Muscle of leg (tissue), 11 donors: ENCODE measurements around the gene KIR3DL3. TPM values are rescaled to one million over a fixed set of nuclear protein-coding genes. Genes with fewer than 3 reads are reported as not detected.
"Not testable (repeated sequence)": the region's sequence is repeated elsewhere in the genome, so short reads cannot be mapped to it uniquely, and the experiment has no call there.

Source experiments
- DNase-seq: peaks from one replicate; pipeline ENCODE4 v3.0.0; 2013
- H3K27ac ChIP-seq: one replicate; pipeline ENCODE4 v1.5.1; 2013; ENCODE audit warnings: mild to moderate bottlenecking, low read length, control low read depth
- H3K27me3 ChIP-seq: one replicate; pipeline ENCODE4 v1.6.1; 2013; ENCODE audit warnings: low read length; ENCODE audit not compliant: control insufficient read depth, insufficient read depth
- H3K36me3 ChIP-seq: one replicate; pipeline ENCODE4 v1.6.1; 2013; ENCODE audit warnings: low read length; ENCODE audit not compliant: control insufficient read depth, insufficient read depth
- H3K4me1 ChIP-seq: one replicate; pipeline ENCODE4 v1.6.1; 2013; ENCODE audit warnings: low read length; ENCODE audit not compliant: control insufficient read depth, insufficient read depth
- H3K4me3 ChIP-seq: one replicate; pipeline ENCODE4 v1.5.1; 2013; ENCODE audit warnings: low read length, control low read depth
- H3K9me3 ChIP-seq: replicated peaks from 2 replicates; pipeline ENCODE4 v1.6.1; 2013; ENCODE audit warnings: low read depth, low read length; ENCODE audit not compliant: control insufficient read depth
- WGBS: methylation state at CpG from one replicate; pipeline ENCODE4 v1.1.5; 2013; ENCODE audit warnings: missing lambda C conversion rate; ENCODE audit not compliant: insufficient coverage; 5-methylcytosine and 5-hydroxymethylcytosine counted together
- polyA plus RNA-seq, 8 donors: library from polyadenylated mRNA; unstranded; fragments of 120-200 nt; gene quantifications; one replicate each; pipeline versions ENCODE4 v1.2.1 to v1.2.3, GENCODE V29; 2013; ENCODE audit warnings: inconsistent platforms in 1 of 8, low replicate concordance in 1 of 8; ENCODE audit not compliant: insufficient read length in 8 of 8, insufficient read depth in 1 of 8
- total RNA-seq: library from RNA; stranded (reverse); fragments of 120-200 nt; gene quantifications from one replicate; pipeline ENCODE4 v1.2.4, GENCODE V29; 2013

KIR3DL3 gene
- total and polyA plus RNA-seq, 9 donors, result not detected

DNA sequence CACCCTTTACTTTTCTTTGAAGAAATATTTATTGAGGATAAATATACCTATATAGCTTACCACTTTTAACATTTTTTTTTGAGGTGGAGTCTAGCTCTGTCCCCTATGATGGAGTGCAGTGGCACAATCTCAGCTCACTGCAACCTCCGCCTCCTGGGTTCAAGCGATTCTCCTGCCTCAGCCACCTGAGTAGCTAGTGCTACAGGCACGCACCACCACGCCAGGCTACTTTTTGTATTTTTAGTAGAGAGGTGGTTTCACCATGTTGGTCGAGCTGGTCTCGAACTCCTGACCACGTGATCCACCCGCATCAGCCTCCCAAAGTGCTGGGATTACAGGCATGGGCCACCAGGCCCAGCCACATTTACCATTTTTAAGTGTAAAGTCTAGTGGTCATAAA, 51.6 kb downstream of the KIR3DL3 start:
- no CpG with 5 or more reads among the region's 8 CpGs for WGBS
- H3K4me1 ChIP-seq, H3K27me3 ChIP-seq, DNase-seq, H3K4me3 ChIP-seq, H3K27ac ChIP-seq, H3K36me3 ChIP-seq: not testable (repeated sequence)
- peaks cover 22% of the 10 kb centered on the region for H3K9me3 ChIP-seq

DNA sequence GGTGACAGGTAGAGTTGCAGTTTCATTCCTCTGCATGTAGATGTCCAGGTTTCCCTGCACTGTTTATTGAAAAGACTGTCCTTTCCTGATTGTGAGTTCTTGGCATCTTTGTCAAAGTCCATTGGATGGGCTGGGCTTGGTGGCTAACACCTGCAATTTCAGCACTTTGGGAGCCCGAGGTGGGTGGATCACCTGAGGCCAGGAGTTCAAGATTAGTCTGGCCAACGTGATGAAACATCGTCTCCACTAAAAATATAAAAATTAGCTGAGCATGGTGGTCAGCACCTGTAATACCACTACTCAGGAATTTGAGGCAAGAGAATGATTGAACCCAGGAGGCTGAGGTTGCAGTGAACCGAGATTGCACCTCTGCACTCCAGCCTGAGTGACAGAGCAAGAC, 53.6 kb downstream of the KIR3DL3 start:
- H3K36me3 ChIP-seq, H3K27ac ChIP-seq, H3K27me3 ChIP-seq, H3K4me1 ChIP-seq, DNase-seq, H3K4me3 ChIP-seq: not testable (repeated sequence)
- H3K9me3 ChIP-seq, result peaks cover 10% of the 10 kb centered on the region
- WGBS, result no CpG with 5 or more reads among the region's 4 CpGs

DNA sequence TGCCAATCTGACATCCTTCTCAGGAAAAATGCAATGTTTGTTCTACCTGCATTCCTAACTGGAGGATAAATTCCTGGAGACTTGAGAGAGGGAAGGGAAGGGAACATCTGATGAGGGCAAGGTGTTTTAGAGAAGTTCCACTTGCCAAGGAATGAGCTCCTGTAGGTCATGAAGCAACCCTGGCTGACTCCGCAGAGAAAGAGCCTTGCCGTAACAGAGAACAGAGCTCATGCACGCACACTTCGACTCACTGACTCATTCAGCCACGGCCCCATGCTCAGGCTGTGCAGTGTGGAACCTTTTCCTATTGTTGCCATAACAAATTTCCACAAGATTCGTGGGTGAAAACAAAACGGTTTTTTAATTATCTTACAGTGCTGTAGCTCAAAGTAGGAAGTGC, 54.7 kb downstream of the KIR3DL3 start:
- not testable (repeated sequence) for DNase-seq, H3K4me1 ChIP-seq, H3K4me3 ChIP-seq, H3K9me3 ChIP-seq, H3K27me3 ChIP-seq, H3K27ac ChIP-seq, H3K36me3 ChIP-seq
- WGBS, result no CpG with 5 or more reads among the region's 7 CpGs

DNA sequence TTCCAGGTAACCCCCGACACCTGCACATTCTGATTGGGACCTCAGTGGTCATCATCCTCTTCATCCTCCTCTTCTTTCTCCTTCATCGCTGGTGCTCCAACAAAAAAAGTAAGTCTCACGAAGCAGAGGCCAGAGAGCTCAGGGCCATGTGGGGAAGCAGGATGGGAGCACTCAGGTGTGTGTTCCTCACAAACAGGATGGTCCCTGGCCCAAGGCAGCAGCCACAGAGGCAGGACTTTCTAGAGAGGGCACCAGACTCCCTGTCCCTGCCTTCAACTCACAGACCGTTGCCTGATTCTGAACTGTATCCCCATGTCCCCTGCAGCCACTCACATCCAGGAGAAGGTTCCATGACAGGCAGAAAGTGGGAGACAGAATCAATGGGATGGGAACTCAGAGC, 58.7 kb downstream of the KIR3DL3 start:
- not testable (repeated sequence) for DNase-seq
- peaks cover 18% of the 10 kb centered on the region for H3K9me3 ChIP-seq
- 57% methylated on average over 1 of the region's 4 CpGs for WGBS

More for the DNA sequence above, 58.7 kb downstream of the KIR3DL3 start:
- not testable (repeated sequence) for H3K27ac ChIP-seq, H3K36me3 ChIP-seq, H3K4me1 ChIP-seq, H3K4me3 ChIP-seq, H3K27me3 ChIP-seq

Other genes starting within 250 kb of the KIR3DL3 start
- gene LAIR2, start 221.6 kb upstream of the KIR3DL3 start, total RNA-seq, result not detected
- gene LAIR2, start 221.6 kb upstream of the KIR3DL3 start, polyA plus RNA-seq, result under 1 TPM in 2 of 8 donors, not detected in 6; 0.29 to 0.41 TPM
- 0.53 TPM for gene LILRA2, start 150.7 kb upstream of the KIR3DL3 start, total RNA-seq
- gene LILRA2, start 150.7 kb upstream of the KIR3DL3 start, polyA plus RNA-seq, result 1 to 10 TPM in 4 of 8 donors, under 1 TPM in 4; 0.51 to 1.6 (median 1.0) TPM
- gene LILRA1, start 130.8 kb upstream of the KIR3DL3 start, total RNA-seq, result 0.31 TPM
- gene LILRA1, start 130.8 kb upstream of the KIR3DL3 start, polyA plus RNA-seq, result under 1 TPM; 0.30 to 0.73 (median 0.42) TPM
- 0.53 TPM for gene LILRB1, start 94.0 kb upstream of the KIR3DL3 start, total RNA-seq
- gene LILRB1, start 94.0 kb upstream of the KIR3DL3 start, polyA plus RNA-seq, result 1 to 10 TPM in 7 of 8 donors, under 1 TPM in 1; 0.98 to 2.1 (median 1.2) TPM
- gene LILRB4, start 61.5 kb upstream of the KIR3DL3 start, total RNA-seq, result 0.71 TPM
- 1 to 10 TPM in 6 of 8 donors, under 1 TPM in 2; 0.93 to 2.1 (median 1.2) TPM for gene LILRB4, start 61.5 kb upstream of the KIR3DL3 start, polyA plus RNA-seq
- not detected for gene KIR2DL3, start 14.1 kb downstream of the KIR3DL3 start, total RNA-seq
- not detected for gene KIR2DL3, start 14.1 kb downstream of the KIR3DL3 start, polyA plus RNA-seq
- gene KIR2DL1, start 45.4 kb downstream of the KIR3DL3 start, total RNA-seq, result not detected
- gene KIR2DL1, start 45.4 kb downstream of the KIR3DL3 start, polyA plus RNA-seq, result under 1 TPM in 1 of 8 donors, not detected in 7; 0.12 TPM
- 0.04 TPM for gene KIR2DL4, start 79.2 kb downstream of the KIR3DL3 start, total RNA-seq
- gene KIR2DL4, start 79.2 kb downstream of the KIR3DL3 start, polyA plus RNA-seq, result not detected
- gene KIR3DL1, start 92.0 kb downstream of the KIR3DL3 start, total RNA-seq, result not detected
- under 1 TPM in 1 of 8 donors, not detected in 7; 0.12 TPM for gene KIR3DL1, start 92.0 kb downstream of the KIR3DL3 start, polyA plus RNA-seq
- gene KIR2DS4, start 108.2 kb downstream of the KIR3DL3 start, total RNA-seq, result not detected
- gene KIR2DS4, start 108.2 kb downstream of the KIR3DL3 start, polyA plus RNA-seq, result under 1 TPM in 2 of 8 donors, not detected in 6; 0.07 to 0.13 TPM
- gene KIR3DL2, start 126.0 kb downstream of the KIR3DL3 start, total RNA-seq, result not detected
- not detected for gene KIR3DL2, start 126.0 kb downstream of the KIR3DL3 start, polyA plus RNA-seq
- not detected for gene FCAR, start 149.8 kb downstream of the KIR3DL3 start, total RNA-seq
- under 1 TPM in 7 of 8 donors, not detected in 1; 0.12 to 0.56 (median 0.44) TPM for gene FCAR, start 149.8 kb downstream of the KIR3DL3 start, polyA plus RNA-seq
- not detected for gene NCR1, start 181.7 kb downstream of the KIR3DL3 start, total RNA-seq
- gene NCR1, start 181.7 kb downstream of the KIR3DL3 start, polyA plus RNA-seq, result under 1 TPM in 7 of 8 donors, not detected in 1; 0.08 to 0.44 (median 0.14) TPM
- gene NLRP7, start 223.1 kb downstream of the KIR3DL3 start, total RNA-seq, result not detected
- gene NLRP7, start 223.1 kb downstream of the KIR3DL3 start, polyA plus RNA-seq, result under 1 TPM in 2 of 8 donors, not detected in 6; 0.08 to 0.09 TPM
- 1.3 TPM for gene NLRP2, start 241.9 kb downstream of the KIR3DL3 start, total RNA-seq
- gene NLRP2, start 241.9 kb downstream of the KIR3DL3 start, polyA plus RNA-seq, result 1 to 10 TPM in 4 of 8 donors, under 1 TPM in 4; 0.31 to 3.5 (median 0.96) TPM